PC-3 (cell line): ENCODE results near the gene PSMG3.

Source experiments
- EZH2 ChIP-seq: fragments of 300-600 bp; sonication (generic); IDR thresholded peaks from one replicate; pipeline ENCODE4 v1.6.1; 2017; ENCODE audit warnings: antibody characterized with exemption, mild to moderate bottlenecking, low read length; ENCODE audit not compliant: unreplicated experiment
- EZH2phosphoT487 ChIP-seq: fragments of 300-600 bp; sonication (generic); IDR thresholded peaks from 2 replicates; pipeline ENCODE4 v1.6.1; 2018; ENCODE audit warnings: mild to moderate bottlenecking, antibody characterized with exemption, low read length, borderline replicate concordance
- TF ChIP-seq, protein P1 (sequence below): fragments of 300-600 bp; sonication (generic); conservative IDR thresholded peaks from 2 replicates; pipeline ENCODE4 v1.5.1; 2017; ENCODE audit warnings: antibody characterized with exemption, low read depth, mild to moderate bottlenecking, low read length

DNA sequence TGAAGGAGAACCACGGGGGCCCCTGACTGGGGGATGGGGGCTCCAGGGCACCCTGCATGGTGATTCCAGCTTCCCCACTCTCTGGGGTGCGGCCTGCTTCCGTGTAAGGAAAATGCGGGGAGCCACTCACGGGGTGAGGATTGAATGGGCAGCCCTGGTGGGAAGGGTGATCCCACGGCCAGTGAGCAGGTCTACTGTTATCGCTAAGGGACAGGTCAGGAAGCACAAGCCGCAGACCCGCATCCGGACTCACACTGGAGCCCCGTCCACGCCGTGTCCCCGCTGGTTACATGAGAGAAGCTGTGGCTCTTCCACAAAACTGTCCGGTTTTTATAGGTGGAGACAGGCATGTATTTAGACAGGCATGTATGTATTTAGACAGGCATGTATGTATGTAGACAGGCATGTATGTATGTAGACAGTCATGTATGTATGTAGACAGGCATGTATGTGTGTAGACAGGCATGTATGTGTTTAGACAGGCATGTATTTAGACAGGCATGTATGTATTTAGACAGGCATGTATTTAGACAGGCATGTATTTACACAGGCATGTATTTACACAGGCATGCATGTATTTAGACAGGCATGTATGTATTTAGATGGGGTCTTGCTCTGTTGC lies 5.7 kb downstream of the PSMG3 start:
- no peak for TF ChIP-seq EZH2
- TF ChIP-seq, protein P1, sequence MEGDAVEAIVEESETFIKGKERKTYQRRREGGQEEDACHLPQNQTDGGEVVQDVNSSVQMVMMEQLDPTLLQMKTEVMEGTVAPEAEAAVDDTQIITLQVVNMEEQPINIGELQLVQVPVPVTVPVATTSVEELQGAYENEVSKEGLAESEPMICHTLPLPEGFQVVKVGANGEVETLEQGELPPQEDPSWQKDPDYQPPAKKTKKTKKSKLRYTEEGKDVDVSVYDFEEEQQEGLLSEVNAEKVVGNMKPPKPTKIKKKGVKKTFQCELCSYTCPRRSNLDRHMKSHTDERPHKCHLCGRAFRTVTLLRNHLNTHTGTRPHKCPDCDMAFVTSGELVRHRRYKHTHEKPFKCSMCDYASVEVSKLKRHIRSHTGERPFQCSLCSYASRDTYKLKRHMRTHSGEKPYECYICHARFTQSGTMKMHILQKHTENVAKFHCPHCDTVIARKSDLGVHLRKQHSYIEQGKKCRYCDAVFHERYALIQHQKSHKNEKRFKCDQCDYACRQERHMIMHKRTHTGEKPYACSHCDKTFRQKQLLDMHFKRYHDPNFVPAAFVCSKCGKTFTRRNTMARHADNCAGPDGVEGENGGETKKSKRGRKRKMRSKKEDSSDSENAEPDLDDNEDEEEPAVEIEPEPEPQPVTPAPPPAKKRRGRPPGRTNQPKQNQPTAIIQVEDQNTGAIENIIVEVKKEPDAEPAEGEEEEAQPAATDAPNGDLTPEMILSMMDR = no peak
- TF ChIP-seq EZH2phosphoT487 = no peak
